CD4-positive, alpha-beta T cell (primary cell): ENCODE results near the gene ABL1. TPM values are rescaled to one million over a fixed set of nuclear protein-coding genes. Genes with fewer than 3 reads are reported as not detected.

ENCODE experiments used
- ATAC-seq: fragments of 200-7000 bp; cut with Tn5 transposase; one replicate; pipeline ENCODE4 v1.10.0; 2022; ENCODE audit warnings: mild to moderate bottlenecking; ENCODE audit not compliant: poor library complexity
- CTCF ChIA-PET: fragments of 350-600 bp; sonication (Branson Sonifier 250); formaldehyde crosslinking; loops from one replicate; lab custom pipeline; 2021; ENCODE audit warnings: antibody characterized with exemption, inconsistent platforms; lab: Charles Lee
- POLR2A ChIA-PET: fragments of 350-600 bp; sonication (Branson Sonifier 250); formaldehyde crosslinking; loops from one replicate; lab custom pipeline; 2021; ENCODE audit warnings: antibody characterized with exemption, inconsistent platforms; lab: Charles Lee
- DNase-seq, 14 experiments: peaks; one replicate each; pipeline ENCODE4 v3.0.0-alpha.2; 2013 to 2020; ENCODE audit warnings: mixed read lengths in 2 of 14
- H3K27ac ChIP-seq, 2 donors: one replicate each; pipeline versions ENCODE4 v1.5.1 to v1.7.0; 2013; ENCODE audit warnings: low read length in 2 of 2, low read depth in 1 of 2, mild to moderate bottlenecking in 1 of 2
- H3K27me3 ChIP-seq, 2 experiments: 1 replicate in 1 of 2; 2 replicates in 1 of 2; pipeline versions ENCODE4 v1.6.1 to v1.7.0; 2013; ENCODE audit warnings: low read length in 2 of 2, control low read depth in 1 of 2, mild to moderate bottlenecking in 1 of 2, moderate library complexity in 1 of 2; ENCODE audit not compliant: insufficient read depth in 2 of 2, control insufficient read depth in 1 of 2
- H3K36me3 ChIP-seq: one replicate; pipeline ENCODE4 v1.6.1; 2013; ENCODE audit warnings: low read length, control low read depth; ENCODE audit not compliant: insufficient read depth
- H3K4me1 ChIP-seq: one replicate; pipeline ENCODE4 v1.6.1; 2013; ENCODE audit warnings: low read length, control low read depth; ENCODE audit not compliant: insufficient read depth
- H3K4me3 ChIP-seq: one replicate; pipeline ENCODE4 v1.5.1; 2013; ENCODE audit warnings: mild to moderate bottlenecking, low read length, moderate library complexity
- H3K9me3 ChIP-seq, 2 experiments: 1 replicate in 1 of 2; 2 replicates in 1 of 2; pipeline versions ENCODE4 v1.6.1 to v1.7.0; 2013; ENCODE audit warnings: low read length in 2 of 2, mild to moderate bottlenecking in 2 of 2, control low read depth in 1 of 2, moderate library complexity in 1 of 2; ENCODE audit not compliant: control insufficient read depth in 1 of 2, insufficient read depth in 1 of 2
- H3K27ac Mint-ChIP-seq: one replicate; pipeline ENCODE4 v1.8.0; 2020; ENCODE audit warnings: mixed read lengths
- H3K27me3 Mint-ChIP-seq: one replicate; pipeline ENCODE4 v1.8.0; 2021; ENCODE audit warnings: mixed read lengths
- H3K36me3 Mint-ChIP-seq: one replicate; pipeline ENCODE4 v1.8.0; 2021; ENCODE audit warnings: low read depth, mixed read lengths
- H3K4me1 Mint-ChIP-seq: one replicate; pipeline ENCODE4 v1.8.0; 2021; ENCODE audit warnings: low read depth, mixed read lengths
- H3K4me3 Mint-ChIP-seq: one replicate; pipeline ENCODE4 v1.8.0; 2020; ENCODE audit warnings: mild to moderate bottlenecking, mixed read lengths
- H3K9me3 Mint-ChIP-seq: one replicate; pipeline ENCODE4 v1.8.0; 2020; ENCODE audit warnings: mixed read lengths
- CTCF ChIP-seq: fragments of 200-600 bp; IDR thresholded peaks from one replicate; pipeline ENCODE4 v1.8.0; 2022; ENCODE audit warnings: antibody characterized with exemption, mild to moderate bottlenecking
- intact Hi-C, 2 experiments: fragments of 100-400 bp; cut with DNase I in 1 of 2; cut with micrococcal nuclease in 1 of 2; formaldehyde crosslinking; loops; one replicate each; pipeline versions ENCODE4 v1.15.1 to v1.9.0; 2023 to 2025; cut with DNase I, micrococcal nuclease
- total RNA-seq, 174 experiments: library from RNA in 2 of 174; stranded (reverse) in 2 of 174; gene quantifications; one replicate each; pipeline ENCODE4 v1.2.3 and lab custom pipeline; 2021 to 2026

Gene ABL1
- total RNA-seq, 2 experiments from 2014 or later, result 29.8 to 33.7 TPM

GRCh38 chr9:130852801-130853200 lies 17.7 kb downstream of the ABL1 start:
- Histone ChIP-seq H3K36me3 (peaks cover 21% of the 10 kb centered on the region), H3K27ac (no peak overlapping the region), H3K4me3 (no peak overlapping the region), H3K9me3 (no peaks in the 10 kb centered on the region), H3K27me3 (no peaks in the 10 kb centered on the region), H3K4me1 (no peaks in the 10 kb centered on the region)
- TF ChIP-seq CTCF, result no peak
- no peak overlapping the region for H3K27ac Mint-ChIP-seq
- ChIA-PET CTCF (no interaction called here), POLR2A (no interaction called here)
- H3K4me1 Mint-ChIP-seq, result no peaks in the 10 kb centered on the region
- H3K4me3 Mint-ChIP-seq, result no peak overlapping the region
- H3K36me3 Mint-ChIP-seq, result peaks cover 39% of the 10 kb centered on the region
- no peaks in the 10 kb centered on the region for H3K9me3 Mint-ChIP-seq
- ATAC-seq (no peak), DNase-seq (no peak)
- H3K27me3 Mint-ChIP-seq, result no peaks in the 10 kb centered on the region
- intact Hi-C loops, result no loop called here

- ChIA-PET POLR2A (no interaction called here), CTCF (no interaction called here)
- ATAC-seq (no peak), DNase-seq (no peak)
- no peaks in the 10 kb centered on the region for H3K27me3 Mint-ChIP-seq
- no peak overlapping the region for H3K4me3 ChIP-seq
- no peaks in the 10 kb centered on the region for H3K4me1 Mint-ChIP-seq
- no peaks in the 10 kb centered on the region for H3K9me3 Mint-ChIP-seq
- peaks cover 25% of the 10 kb centered on the region for H3K36me3 ChIP-seq
- intact Hi-C loops, result no loop called here
- H3K4me1 ChIP-seq, result no peaks in the 10 kb centered on the region
- no peak for TF ChIP-seq CTCF
- no peak overlapping the region for H3K4me3 Mint-ChIP-seq
- H3K36me3 Mint-ChIP-seq, result peaks cover 39% of the 10 kb centered on the region
- H3K27me3 ChIP-seq, result no peaks in the 10 kb centered on the region
- no peaks in the 10 kb centered on the region for H3K9me3 ChIP-seq
- no peak overlapping the region for H3K27ac ChIP-seq
- no peak overlapping the region for H3K27ac Mint-ChIP-seq
These were observed 19.0 kb downstream of the ABL1 start for GRCh38 chr9:130854092-130854491.

GRCh38 chr9:130854835-130855234 lies 19.8 kb downstream of the ABL1 start:
- no peak for ATAC-seq
- intact Hi-C loops, result no loop called here
- no peak for TF ChIP-seq CTCF
- Mint-ChIP-seq H3K4me1 (no peaks in the 10 kb centered on the region), H3K27me3 (no peaks in the 10 kb centered on the region), H3K4me3 (no peak overlapping the region), H3K9me3 (no peaks in the 10 kb centered on the region), H3K36me3 (peaks cover 39% of the 10 kb centered on the region), H3K27ac (no peak overlapping the region)
- DNase-seq, result no peak
- ChIA-PET POLR2A (interaction anchor here (0.6 kb wide), 1 partner anchor 13 kb away, joined by 3 read pairs; no protein-coding TSS in a partner anchor), CTCF (no interaction called here)
- Histone ChIP-seq H3K27ac (no peak overlapping the region), H3K36me3 (peaks cover 29% of the 10 kb centered on the region), H3K4me3 (no peak overlapping the region), H3K27me3 (no peaks in the 10 kb centered on the region), H3K9me3 (no peaks in the 10 kb centered on the region), H3K4me1 (no peaks in the 10 kb centered on the region)
